ENCODE results near the gene MOXD1.

- TF ChIP-seq CTCF (IDR thresholded peaks at IDR 0.05) (no peak), POLR2A (IDR thresholded peaks at IDR 0.05) (no peak)
These were observed 20.8 kb downstream of the MOXD1 start for GRCh38 chr6:132380358-132381029.

All from thyroid gland (tissue), 4 donors.